H1 (cell line): Measurements from ENCODE around the gene RTN4IP1. TPM values are rescaled to one million over a fixed set of nuclear protein-coding genes. Genes with fewer than 3 reads are reported as not detected.

Experiments
- CTCF ChIA-PET: fragments of 300-600 bp; sonication (Branson Sonifier 250); formaldehyde crosslinking; loops from one replicate; lab custom pipeline; 2021; ENCODE audit not compliant: partially characterized antibody; lab: Charles Lee
- POLR2A ChIA-PET: fragments of 300-600 bp; sonication (Branson Sonifier 250); formaldehyde crosslinking; loops from one replicate; lab custom pipeline; 2021; ENCODE audit warnings: inconsistent platforms; ENCODE audit not compliant: partially characterized antibody; lab: Charles Lee
- DNase-seq, 2 experiments: peaks; one replicate each; pipeline versions ENCODE4 v3.0.0 to v3.0.0-alpha.2; 2010 to 2022; ENCODE audit warnings: low spot score in 2 of 2, low read depth in 1 of 2, mixed read lengths in 1 of 2
- FAIRE-seq: peaks from 2 replicates; lab custom pipeline; 2011; peaks lifted over from hg19 to GRCh38; lab: Jason Lieb, UNC
- H2AFZ ChIP-seq: 2 replicates; pipeline ENCODE4 v1.8.1; 2012; ENCODE audit warnings: low read length, inconsistent platforms
- H2AK5ac ChIP-seq: 2 replicates; pipeline ENCODE4 v1.6.1; 2013; ENCODE audit warnings: low read depth, low read length
- H2BK120ac ChIP-seq: replicated peaks from 2 replicates; pipeline ENCODE3; 2013; ENCODE audit warnings: low read depth, low read length, inconsistent platforms
- H2BK12ac ChIP-seq: 2 replicates; pipeline ENCODE4 v1.6.1; 2013; ENCODE audit warnings: low read depth, low read length
- H2BK15ac ChIP-seq: 2 replicates; pipeline ENCODE4 v1.6.1; 2013; ENCODE audit warnings: low read length
- H2BK20ac ChIP-seq: 2 replicates; pipeline ENCODE4 v1.6.1; 2013; ENCODE audit warnings: low read length
- H2BK5ac ChIP-seq: 2 replicates; pipeline ENCODE4 v1.6.1; 2013; ENCODE audit warnings: low read depth, low read length
- H3K14ac ChIP-seq: 2 replicates; pipeline ENCODE4 v1.6.1; 2013; ENCODE audit warnings: inconsistent platforms; ENCODE audit not compliant: insufficient read length
- H3K18ac ChIP-seq: 2 replicates; pipeline ENCODE4 v1.6.1; 2013; ENCODE audit warnings: low read length; ENCODE audit errors: extremely low read depth
- H3K23ac ChIP-seq: 2 replicates; pipeline ENCODE4 v1.6.1; 2013; ENCODE audit warnings: inconsistent platforms; ENCODE audit not compliant: insufficient read length
- H3K23me2 ChIP-seq: 2 replicates; pipeline ENCODE4 v1.6.1; 2013; ENCODE audit warnings: low read depth, low read length
- H3K27ac ChIP-seq: 2 replicates; pipeline ENCODE4 v1.6.1; 2011; ENCODE audit warnings: low read depth, low read length, inconsistent platforms
- H3K27me3 ChIP-seq, 4 experiments: replicated peaks in 1 of 4; 1 replicate in 1 of 4; 2 replicates in 3 of 4; pipeline versions ENCODE4 v1.6.1 to v1.8.1; 2011 to 2013; ENCODE audit warnings: low read length in 3 of 4, mild to moderate bottlenecking in 3 of 4, inconsistent platforms in 2 of 4, mixed read lengths in 2 of 4, moderate library complexity in 1 of 4; ENCODE audit not compliant: control insufficient read depth in 3 of 4, insufficient read depth in 3 of 4; ENCODE audit errors: extremely low read depth in 1 of 4
- H3K36me3 ChIP-seq, 4 experiments: 2 replicates each; pipeline versions ENCODE4 v1.6.1 to v1.8.1; 2011 to 2013; ENCODE audit warnings: mild to moderate bottlenecking in 4 of 4, low read length in 3 of 4, moderate library complexity in 2 of 4, control low read depth in 1 of 4, inconsistent platforms in 1 of 4; ENCODE audit not compliant: insufficient read depth in 4 of 4, control insufficient read depth in 2 of 4
- H3K4ac ChIP-seq: replicated peaks from 2 replicates; pipeline ENCODE3; 2013; ENCODE audit warnings: low read length, low read depth, mixed read lengths, inconsistent platforms; ENCODE audit not compliant: insufficient read length
- H3K4me1 ChIP-seq, 4 experiments: replicated peaks in 1 of 4; 1 replicate in 1 of 4; 2 replicates in 3 of 4; pipeline versions ENCODE4 v1.6.1 to v1.8.1; 2011 to 2013; ENCODE audit warnings: low read length in 3 of 4, inconsistent platforms in 2 of 4, mixed read lengths in 1 of 4; ENCODE audit not compliant: insufficient read depth in 4 of 4, control insufficient read depth in 3 of 4
- H3K4me2 ChIP-seq, 2 experiments: 2 replicates each; pipeline versions ENCODE4 v1.6.1 to v1.8.1; 2011 to 2013; ENCODE audit warnings: low read depth in 2 of 2, low read length in 2 of 2, control low read depth in 1 of 2, inconsistent platforms in 1 of 2, mild to moderate bottlenecking in 1 of 2; ENCODE audit not compliant: insufficient read depth in 1 of 2
- H3K4me3 ChIP-seq, 4 experiments: fragments of 200-600, 300-600 bp in 1 of 4; sonication (generic), shearing (Covaris generic), sonication (Bioruptor Twin) in 1 of 4; 2 replicates each; pipeline versions ENCODE4 v1.5.1 to v1.8.1; 2011 to 2016; ENCODE audit warnings: low read length in 4 of 4, low read depth in 3 of 4, control low read depth in 2 of 4, inconsistent platforms in 2 of 4, mild to moderate bottlenecking in 2 of 4, mixed read lengths in 1 of 4, moderate library complexity in 1 of 4; ENCODE audit not compliant: insufficient read depth in 2 of 4; ENCODE audit errors: extremely low read depth in 1 of 4
- H3K56ac ChIP-seq: replicated peaks from 2 replicates; pipeline ENCODE3; 2013; ENCODE audit warnings: low read depth, mild to moderate bottlenecking, mixed read lengths, low read length, inconsistent platforms; ENCODE audit not compliant: insufficient read length
- H3K79me1 ChIP-seq: 2 replicates; pipeline ENCODE4 v1.6.1; 2013; ENCODE audit warnings: low read depth, low read length, control low read depth
- H3K79me2 ChIP-seq, 2 experiments: 2 replicates each; pipeline versions ENCODE4 v1.6.1 to v1.8.1; 2012 to 2013; ENCODE audit warnings: low read length in 2 of 2, mild to moderate bottlenecking in 2 of 2, inconsistent platforms in 1 of 2; ENCODE audit not compliant: insufficient read depth in 2 of 2, control insufficient read depth in 1 of 2
- H3K9ac ChIP-seq, 4 experiments: replicated peaks in 1 of 4; 1 replicate in 1 of 4; 2 replicates in 3 of 4; pipeline versions ENCODE4 v1.6.1 to v1.8.1; 2011 to 2013; ENCODE audit warnings: low read depth in 3 of 4, low read length in 3 of 4, control low read depth in 2 of 4, mild to moderate bottlenecking in 2 of 4, moderate library complexity in 2 of 4, inconsistent platforms in 1 of 4; ENCODE audit errors: extremely low read depth in 1 of 4
- H3K9me3 ChIP-seq, 2 experiments: 2 replicates each; pipeline versions ENCODE4 v1.6.1 to v1.8.1; 2012 to 2013; ENCODE audit warnings: mild to moderate bottlenecking in 2 of 2, moderate library complexity in 2 of 2, control low read depth in 1 of 2, inconsistent platforms in 1 of 2, low read depth in 1 of 2, low read length in 1 of 2, mixed read lengths in 1 of 2; ENCODE audit not compliant: insufficient read depth in 2 of 2
- H4K20me1 ChIP-seq, 2 experiments: replicated peaks in 1 of 2; 2 replicates each; pipeline versions ENCODE3 to v1.8.1; 2011 to 2013; ENCODE audit warnings: inconsistent platforms in 2 of 2, low read length in 2 of 2, mild to moderate bottlenecking in 1 of 2; ENCODE audit not compliant: insufficient read depth in 2 of 2, control insufficient read depth in 1 of 2
- H4K5ac ChIP-seq: 2 replicates; pipeline ENCODE4 v1.6.1; 2013; ENCODE audit warnings: low read length, low read depth, mixed read lengths, inconsistent platforms; ENCODE audit not compliant: insufficient read length
- H4K8ac ChIP-seq: 2 replicates; pipeline ENCODE4 v1.8.0; 2013; ENCODE audit warnings: mild to moderate bottlenecking, moderate library complexity, low read length, inconsistent platforms; ENCODE audit not compliant: insufficient read depth; ENCODE audit errors: extremely low read depth
- H4K91ac ChIP-seq: replicated peaks from 2 replicates; pipeline ENCODE3; 2013; ENCODE audit warnings: low read length, mixed read lengths, inconsistent platforms; ENCODE audit not compliant: insufficient read length
- BCL11A ChIP-seq, 2 experiments: IDR thresholded peaks; one replicate each; pipeline ENCODE4 v1.6.1; 2011; ENCODE audit warnings: low read depth in 2 of 2, low read length in 2 of 2, mild to moderate bottlenecking in 2 of 2
- CEBPB ChIP-seq: IDR thresholded peaks from 2 replicates; pipeline ENCODE4 v1.6.1; 2012; ENCODE audit warnings: low read depth, low read length
- CHD1 ChIP-seq: IDR thresholded peaks from 2 replicates; pipeline ENCODE4 v1.6.1; 2012; ENCODE audit warnings: low read depth, low read length, improper control_type of control experiment
- CREB1 ChIP-seq: IDR thresholded peaks from 2 replicates; pipeline ENCODE4 v1.6.1; 2012; ENCODE audit warnings: inconsistent platforms
- FOSL1 ChIP-seq: IDR thresholded peaks from 2 replicates; pipeline ENCODE4 v1.6.1; 2011; ENCODE audit warnings: mild to moderate bottlenecking, low read depth, low read length, moderate library complexity; ENCODE audit not compliant: insufficient read depth
- HDAC2 ChIP-seq, 2 experiments: fragments of 300-600 bp in 1 of 2; sonication (generic) in 1 of 2; IDR thresholded peaks; 2 replicates each; pipeline ENCODE4 v1.6.1; 2011 to 2012; ENCODE audit warnings: low read depth in 2 of 2, low read length in 2 of 2, mild to moderate bottlenecking in 2 of 2, moderate library complexity in 2 of 2, borderline replicate concordance in 1 of 2, inconsistent platforms in 1 of 2
- JUN ChIP-seq: IDR thresholded peaks from 2 replicates; pipeline ENCODE4 v1.6.1; 2011; ENCODE audit warnings: low read depth, mild to moderate bottlenecking, improper control_type of control experiment, low read length
- RAD21 ChIP-seq, 2 experiments: IDR thresholded peaks in 1 of 2; conservative IDR thresholded peaks in 1 of 2; 2 replicates each; pipeline ENCODE4 v1.6.1; 2011; ENCODE audit warnings: low read depth in 2 of 2, low read length in 2 of 2, improper control_type of control experiment in 1 of 2, inconsistent platforms in 1 of 2, mild to moderate bottlenecking in 1 of 2, moderate library complexity in 1 of 2
- RFX5 ChIP-seq: IDR thresholded peaks from 2 replicates; pipeline ENCODE4 v1.6.1; 2011; ENCODE audit warnings: low read depth, low read length, improper control_type of control experiment, borderline replicate concordance
- SIRT6 ChIP-seq: IDR thresholded peaks from one replicate; pipeline ENCODE4 v1.7.1; 2012; ENCODE audit warnings: low read length, inconsistent platforms
- SIX5 ChIP-seq: IDR thresholded peaks from 2 replicates; pipeline ENCODE4 v1.6.1; 2011; ENCODE audit warnings: mild to moderate bottlenecking, low read depth, low read length
- YY1 ChIP-seq: IDR thresholded peaks from 2 replicates; pipeline ENCODE4 v1.6.1; 2011; ENCODE audit warnings: low read depth, mild to moderate bottlenecking, low read length
- WGBS, 2 experiments: shearing (Covaris generic) in 1 of 2; methylation state at CpG; one replicate each; pipeline versions ENCODE4 v1.1.6 to v1.1.7; 2013 to 2015; ENCODE audit warnings: low lambda C conversion rate in 2 of 2, mixed read lengths in 2 of 2, inconsistent platforms in 1 of 2, low coverage in 1 of 2, missing lambda C conversion rate in 1 of 2; ENCODE audit not compliant: insufficient replicate concordance in 2 of 2, insufficient coverage in 1 of 2, insufficient read length in 1 of 2; ENCODE audit errors: extremely low coverage in 1 of 2, missing lambda C conversion rate in 1 of 2; 5-methylcytosine and 5-hydroxymethylcytosine counted together
- polyA plus RNA-seq, 7 experiments: library from polyadenylated mRNA; depleted of rRNA in 3 of 7; stranded (reverse) in 5 of 7; unstranded in 2 of 7; fragments of >200 nt in 5 of 7; fragments of 200-250 nt in 2 of 7; gene quantifications; 1 replicate in 5 of 7; 2 replicates in 1 of 7; 4 replicates in 1 of 7; pipeline versions ENCODE4 v1.2.1 to v1.2.3, GENCODE V29; 2011 to 2013; ENCODE audit warnings: missing spikeins in 2 of 7, mixed read lengths in 2 of 7
- total RNA-seq: library from RNA; stranded (reverse); fragmentation: NEBNext Ultra II Directional; extraction: Animal tissue kit (Norgen Biotek cat#: 25700); gene quantifications from 2 replicates; pipeline ENCODE4 v1.2.1, GENCODE V29; 2021

Gene RTN4IP1
- total and polyA plus RNA-seq, 2 of the 8 experiments (the other 6 are each of a cell fraction or from before 2014, with no cell fraction given) = 14.6 to 19.5 TPM

DNA sequence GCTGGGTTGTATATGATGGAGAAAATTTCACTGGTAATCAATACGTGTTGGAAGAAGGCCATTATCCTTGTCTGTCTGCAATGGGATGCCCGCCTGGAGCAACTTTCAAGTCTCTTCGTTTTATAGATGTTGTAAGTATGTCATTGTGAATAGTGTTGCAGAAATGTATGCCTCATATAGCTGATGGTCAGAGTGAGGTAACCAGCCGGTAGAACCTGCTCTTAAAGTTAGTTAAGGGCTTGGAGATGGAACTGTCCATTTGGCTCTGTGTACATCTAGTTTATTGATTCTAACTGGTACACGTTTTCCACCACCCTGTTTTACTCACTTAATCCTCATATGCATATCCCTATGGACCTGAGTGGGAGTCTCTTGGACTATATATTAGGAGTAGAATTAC lies 73.5 kb downstream of the RTN4IP1 start:
- Histone ChIP-seq H3K4ac (no peak overlapping the region), H2BK5ac (no peak overlapping the region), H4K91ac (no peak overlapping the region), H3K14ac (no peak overlapping the region), H2AFZ (no peak overlapping the region), H3K23me2 (no peaks in the 10 kb centered on the region), H2BK20ac (no peak overlapping the region), H2BK120ac (no peak overlapping the region), H3K56ac (no peak overlapping the region), H3K79me2 (no peaks in the 10 kb centered on the region), H3K4me3 (no peak overlapping the region), H3K23ac (no peak overlapping the region), H4K5ac (no peak overlapping the region), H3K18ac (no peak overlapping the region), H3K9ac (no peak overlapping the region), H3K4me2 (no peak overlapping the region), H3K27ac (no peak overlapping the region), H3K27me3 (no peaks in the 10 kb centered on the region), H2BK15ac (no peak overlapping the region), H2BK12ac (no peak overlapping the region), H3K4me1 (no peaks in the 10 kb centered on the region), H3K79me1 (no peaks in the 10 kb centered on the region), H3K9me3 (no peaks in the 10 kb centered on the region), H2AK5ac (no peak overlapping the region), H4K20me1 (no peaks in the 10 kb centered on the region), H4K8ac (no peak overlapping the region), H3K36me3 (0 out of 8 replicates have a peak, but pooled peaks cover 0 to 2% (median 0%) of the 10 kb centered on the region in 4 experiments)
- POLR2A ChIA-PET = no interaction called here
- TF ChIP-seq CHD1 (no peak), SIRT6 (no peak), CREB1 (no peak), RFX5 (no peak), FOSL1 (no peak), RAD21 (IDR thresholded peaks at IDR 0.05 in 1 of 2, conservative IDR thresholded peaks at IDR 0.05 in 1 of 2; ENCODE audit: low read depth in 2 of 2, low read length in 2 of 2) (no peak), BCL11A (IDR thresholded peaks at IDR 0.05; ENCODE audit: low read depth in 2 of 2, low read length in 2 of 2) (no peak), YY1 (no peak), CEBPB (no peak), HDAC2 (IDR thresholded peaks at IDR 0.05; ENCODE audit: borderline replicate concordance in 1 of 2, low read depth in 2 of 2, low read length in 2 of 2) (no peak), JUN (no peak), SIX5 (no peak)
- no peak for DNase-seq
- 83% methylated on average over 5 of the region's 5 CpGs; no CpG with 5 or more reads in 1 of the 2 experiments for WGBS, 2 experiments
- no peak for FAIRE-seq
- CTCF ChIA-PET = interaction anchor here (0.7 to 3.5 kb wide), 3 partner anchors 11 to 221 kb away, joined by 3 to 11 read pairs (median 4); no protein-coding TSS in a partner anchor
